Endodermal cell (in vitro differentiated cells): ENCODE results near the gene COL26A1. TPM values are rescaled to one million over a fixed set of nuclear protein-coding genes. Genes with fewer than 3 reads are reported as not detected.

Source experiments
- DNase-seq: peaks from one replicate; pipeline ENCODE4 v3.0.0-alpha.2; 2017
- H3K27ac ChIP-seq: 2 replicates; pipeline ENCODE4 v1.5.1; 2013; ENCODE audit warnings: mild to moderate bottlenecking, low read depth, low read length, moderate library complexity
- H3K27me3 ChIP-seq: 2 replicates; pipeline ENCODE4 v1.6.1; 2013; ENCODE audit warnings: mild to moderate bottlenecking, low read length, moderate library complexity; ENCODE audit not compliant: insufficient read depth, control insufficient read depth, poor library complexity, severe bottlenecking
- H3K36me3 ChIP-seq: 2 replicates; pipeline ENCODE4 v1.7.0; 2013; ENCODE audit warnings: mild to moderate bottlenecking, low read length, moderate library complexity; ENCODE audit not compliant: control insufficient read depth, insufficient read depth
- H3K4me1 ChIP-seq: one replicate; pipeline ENCODE4 v1.7.0; 2013; ENCODE audit warnings: low read length; ENCODE audit not compliant: control insufficient read depth, insufficient read depth
- H3K4me3 ChIP-seq: 2 replicates; pipeline ENCODE4 v1.5.1; 2013; ENCODE audit warnings: mild to moderate bottlenecking, low read length, moderate library complexity
- H3K9ac ChIP-seq: 2 replicates; pipeline ENCODE4 v1.6.1; 2013; ENCODE audit warnings: mild to moderate bottlenecking, low read length, moderate library complexity; ENCODE audit not compliant: poor library complexity, severe bottlenecking; ENCODE audit errors: extremely low read depth
- H3K9me3 ChIP-seq: 2 replicates; pipeline ENCODE4 v1.6.1; 2013; ENCODE audit warnings: mild to moderate bottlenecking, low read length, moderate library complexity; ENCODE audit not compliant: control insufficient read depth
- H3K27ac Mint-ChIP-seq: 2 replicates; pipeline ENCODE4 v1.8.0; 2020; ENCODE audit warnings: mixed read lengths
- H3K27me3 Mint-ChIP-seq: 2 replicates; pipeline ENCODE4 v1.8.0; 2021; ENCODE audit warnings: mild to moderate bottlenecking, mixed read lengths; ENCODE audit not compliant: insufficient read depth
- H3K36me3 Mint-ChIP-seq: 2 replicates; pipeline ENCODE4 v1.8.0; 2020; ENCODE audit warnings: low read depth, mixed read lengths
- H3K4me1 Mint-ChIP-seq: 2 replicates; pipeline ENCODE4 v1.8.0; 2020; ENCODE audit warnings: mixed read lengths
- H3K4me3 Mint-ChIP-seq: 2 replicates; pipeline ENCODE4 v1.8.0; 2020; ENCODE audit warnings: mild to moderate bottlenecking, moderate library complexity, mixed read lengths
- H3K9me3 Mint-ChIP-seq: 2 replicates; pipeline ENCODE4 v1.8.0; 2020; ENCODE audit warnings: mild to moderate bottlenecking, mixed read lengths
- WGBS, 2 experiments: methylation state at CpG; one replicate each; pipeline versions ENCODE4 v1.1.5 to v1.1.7; 2013; ENCODE audit warnings: missing lambda C conversion rate in 2 of 2, mixed read lengths in 1 of 2; ENCODE audit not compliant: insufficient coverage in 1 of 2, insufficient read length in 1 of 2; 5-methylcytosine and 5-hydroxymethylcytosine counted together
- total RNA-seq, 2 donors: library from RNA; stranded (reverse); fragmentation: NEBNext Ultra II Directional in 1 of 2; extraction: Animal tissue kit (Norgen Biotek cat#: 25700) in 1 of 2; gene quantifications; 2 replicates in 1 of 2; 3 replicates in 1 of 2; pipeline ENCODE4 v1.2.1, GENCODE V29; 2021
- TF ChIP-seq, protein P1 (sequence below): fragments of 200-600 bp; sonication (generic); conservative IDR thresholded peaks from 2 replicates; pipeline ENCODE4 v1.5.0; 2021; ENCODE audit warnings: antibody characterized with exemption, mild to moderate bottlenecking

Gene COL26A1
- total RNA-seq, 2 donors from 2014 or later: 41.2 to 47.0 TPM

GRCh38 chr7:101332026-101332425, 30.6 kb upstream of the COL26A1 start:
- H3K4me3 Mint-ChIP-seq: no peak overlapping the region
- no peaks in the 10 kb centered on the region for H3K9me3 Mint-ChIP-seq
- peak overlapping the region; percentile 17 for H3K27ac Mint-ChIP-seq
- H3K36me3 Mint-ChIP-seq: no peaks in the 10 kb centered on the region
- Histone ChIP-seq H3K4me3 (no peak overlapping the region), H3K9me3 (no peaks in the 10 kb centered on the region), H3K27me3 (no peaks in the 10 kb centered on the region), H3K9ac (no peak overlapping the region), H3K36me3 (no peaks in the 10 kb centered on the region), H3K27ac (no peak overlapping the region), H3K4me1 (no peaks in the 10 kb centered on the region)
- WGBS, 2 experiments: 92 to 93% methylated on average over 7 to 8 of the region's 8 CpGs
- no peak for DNase-seq
- TF ChIP-seq, protein P1, sequence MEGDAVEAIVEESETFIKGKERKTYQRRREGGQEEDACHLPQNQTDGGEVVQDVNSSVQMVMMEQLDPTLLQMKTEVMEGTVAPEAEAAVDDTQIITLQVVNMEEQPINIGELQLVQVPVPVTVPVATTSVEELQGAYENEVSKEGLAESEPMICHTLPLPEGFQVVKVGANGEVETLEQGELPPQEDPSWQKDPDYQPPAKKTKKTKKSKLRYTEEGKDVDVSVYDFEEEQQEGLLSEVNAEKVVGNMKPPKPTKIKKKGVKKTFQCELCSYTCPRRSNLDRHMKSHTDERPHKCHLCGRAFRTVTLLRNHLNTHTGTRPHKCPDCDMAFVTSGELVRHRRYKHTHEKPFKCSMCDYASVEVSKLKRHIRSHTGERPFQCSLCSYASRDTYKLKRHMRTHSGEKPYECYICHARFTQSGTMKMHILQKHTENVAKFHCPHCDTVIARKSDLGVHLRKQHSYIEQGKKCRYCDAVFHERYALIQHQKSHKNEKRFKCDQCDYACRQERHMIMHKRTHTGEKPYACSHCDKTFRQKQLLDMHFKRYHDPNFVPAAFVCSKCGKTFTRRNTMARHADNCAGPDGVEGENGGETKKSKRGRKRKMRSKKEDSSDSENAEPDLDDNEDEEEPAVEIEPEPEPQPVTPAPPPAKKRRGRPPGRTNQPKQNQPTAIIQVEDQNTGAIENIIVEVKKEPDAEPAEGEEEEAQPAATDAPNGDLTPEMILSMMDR: no peak
- no peaks in the 10 kb centered on the region for H3K4me1 Mint-ChIP-seq
- no peaks in the 10 kb centered on the region for H3K27me3 Mint-ChIP-seq

DNA sequence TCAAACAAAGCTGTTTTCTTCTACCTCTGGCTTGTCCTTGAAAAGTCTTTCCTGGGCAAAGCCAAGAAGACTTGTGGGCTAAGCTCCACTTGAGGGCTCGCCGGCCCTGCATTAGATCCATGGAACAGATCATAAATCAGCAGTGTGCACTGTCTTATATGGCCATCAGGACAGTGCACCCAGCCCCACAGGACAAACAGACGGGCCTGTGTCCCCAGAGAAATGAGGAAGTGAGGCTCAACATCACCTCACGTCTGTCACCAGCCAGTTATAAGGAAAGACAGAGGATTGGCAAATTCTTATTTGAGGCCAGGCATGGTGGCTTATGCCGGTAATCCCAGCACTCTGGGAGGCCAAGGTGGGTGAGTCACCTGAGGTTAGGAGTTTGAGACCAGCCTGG, 28.8 kb upstream of the COL26A1 start:
- Mint-ChIP-seq H3K4me3 (no peak overlapping the region), H3K36me3 (no peaks in the 10 kb centered on the region), H3K4me1 (no peaks in the 10 kb centered on the region), H3K9me3 (no peaks in the 10 kb centered on the region), H3K27me3 (no peaks in the 10 kb centered on the region), H3K27ac (no peak overlapping the region)
- Histone ChIP-seq H3K27me3 (no peaks in the 10 kb centered on the region), H3K27ac (no peak overlapping the region), H3K36me3 (no peaks in the 10 kb centered on the region), H3K9me3 (no peaks in the 10 kb centered on the region), H3K9ac (no peak overlapping the region), H3K4me1 (no peaks in the 10 kb centered on the region), H3K4me3 (no peak overlapping the region)
- no peak for DNase-seq
- 91 to 97% methylated on average over 3 to 5 of the region's 5 CpGs for WGBS, 2 experiments
- TF ChIP-seq, protein P1: no peak

DNA sequence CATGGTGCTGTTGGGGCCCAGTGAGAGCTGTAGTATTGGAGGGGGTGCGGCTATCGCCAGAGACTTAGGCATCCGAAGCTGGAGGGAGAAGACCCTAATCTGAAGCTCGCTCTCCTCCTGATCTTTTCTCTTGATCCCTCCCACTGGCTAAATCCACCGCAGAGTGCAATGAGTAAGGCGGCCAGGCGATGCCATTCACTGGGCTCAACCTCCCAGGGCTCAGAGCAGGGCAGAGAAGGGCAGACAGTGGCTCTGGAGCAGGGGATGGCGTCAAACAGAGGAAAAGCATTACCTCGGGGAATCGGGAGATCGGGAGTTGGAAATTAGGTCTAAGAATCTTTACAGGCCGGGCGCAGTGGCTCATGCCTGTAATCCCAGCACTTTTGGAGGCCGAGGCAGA, 22.3 kb upstream of the COL26A1 start:
- Mint-ChIP-seq H3K27ac (no peak overlapping the region), H3K36me3 (no peaks in the 10 kb centered on the region), H3K27me3 (no peaks in the 10 kb centered on the region), H3K4me1 (no peaks in the 10 kb centered on the region), H3K9me3 (no peaks in the 10 kb centered on the region), H3K4me3 (no peak overlapping the region)
- no peak for DNase-seq
- Histone ChIP-seq H3K27ac (no peak overlapping the region), H3K27me3 (no peaks in the 10 kb centered on the region), H3K9me3 (no peaks in the 10 kb centered on the region), H3K36me3 (no peaks in the 10 kb centered on the region), H3K4me3 (no peak overlapping the region), H3K9ac (no peak overlapping the region), H3K4me1 (no peaks in the 10 kb centered on the region)
- TF ChIP-seq, protein P1: no peak
- 84 to 86% methylated on average over 14 of the region's 14 CpGs for WGBS, 2 experiments
